ENCODE measurements around the gene GPR107.
A peak's percentile ranks its signal among the peaks of the same experiment; 100 is the strongest.

GPR107 gene

GRCh38 chr9:130112538-130113151, 58.9 kb downstream of the GPR107 start:
- no peak for DNase-seq

- DNase-seq = no peak
These were observed 61.0 kb downstream of the GPR107 start for GRCh38 chr9:130114741-130115140.

GRCh38 chr9:130116346-130116745, 62.6 kb downstream of the GPR107 start:
- no peak for DNase-seq

GRCh38 chr9:130117376-130117775, 63.7 kb downstream of the GPR107 start:
- no peak for DNase-seq

GRCh38 chr9:130117816-130118632, 64.3 kb downstream of the GPR107 start:
- DNase-seq = no peak

- DNase-seq = no peak
These were observed 65.3 kb downstream of the GPR107 start for GRCh38 chr9:130118841-130119518.

GRCh38 chr9:130119519-130120298, 66.0 kb downstream of the GPR107 start:
- no peak for DNase-seq

- DNase-seq = no peak
These were observed 66.5 kb downstream of the GPR107 start for GRCh38 chr9:130120299-130120587.

GRCh38 chr9:130120832-130121231, 67.1 kb downstream of the GPR107 start:
- no peak for DNase-seq

- no peak for DNase-seq
These were observed 68.8 kb downstream of the GPR107 start for GRCh38 chr9:130122456-130122855.

- DNase-seq = no peak
These were observed 70.6 kb downstream of the GPR107 start for GRCh38 chr9:130124085-130124860.

GRCh38 chr9:130126721-130127433, 73.2 kb downstream of the GPR107 start:
- no peak for DNase-seq

- DNase-seq = peak; percentile 62
These were observed 74.5 kb downstream of the GPR107 start for GRCh38 chr9:130128251-130128650.

- peak; percentile 56 for DNase-seq
These were observed 75.2 kb downstream of the GPR107 start for GRCh38 chr9:130128733-130129431.

GRCh38 chr9:130129432-130130061, 75.8 kb downstream of the GPR107 start:
- DNase-seq = no peak

GRCh38 chr9:130132746-130133145, 79.0 kb downstream of the GPR107 start:
- DNase-seq = no peak

GRCh38 chr9:130137081-130137640, 83.5 kb downstream of the GPR107 start:
- no peak for DNase-seq

GRCh38 chr9:130137641-130138081, 84.0 kb downstream of the GPR107 start:
- no peak for DNase-seq

- DNase-seq = no peak
These were observed 84.5 kb downstream of the GPR107 start for GRCh38 chr9:130138171-130138653.

GRCh38 chr9:130138791-130139190, 85.1 kb downstream of the GPR107 start:
- no peak for DNase-seq
